Measurements from ENCODE around the gene DEFB121.
"Not testable (repeated sequence)": the region's sequence is repeated elsewhere in the genome, so short reads cannot be mapped to it uniquely, and the experiment has no call there.

The DEFB121 gene

DNA sequence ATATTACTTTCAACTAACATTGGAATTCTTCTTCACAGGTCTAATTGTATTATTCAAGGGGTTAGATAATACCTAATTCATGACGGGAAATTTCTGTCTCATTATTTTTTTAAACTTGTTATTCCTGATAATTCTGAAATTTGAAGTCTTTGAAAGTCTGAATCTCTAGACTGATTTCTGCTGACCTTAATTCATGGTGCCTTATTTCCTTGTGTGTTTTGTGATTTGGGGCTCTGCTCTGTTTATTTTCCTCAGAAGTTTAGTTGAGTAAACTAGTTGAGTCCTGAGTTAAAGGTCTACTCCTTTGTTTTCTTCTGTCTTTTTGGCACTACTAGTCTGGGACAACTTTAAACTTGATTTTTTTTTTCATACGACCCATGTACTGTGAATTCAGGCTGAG, 31.7 kb downstream of the DEFB121 start:
- no peak for TF ChIP-seq CTCF (IDR thresholded peaks at IDR 0.05; ENCODE audit: low read depth, low read length)
- no peak for TF ChIP-seq POLR2A (IDR thresholded peaks at IDR 0.05; ENCODE audit: extremely low read depth, insufficient read length)
- TF ChIP-seq, protein P1, sequence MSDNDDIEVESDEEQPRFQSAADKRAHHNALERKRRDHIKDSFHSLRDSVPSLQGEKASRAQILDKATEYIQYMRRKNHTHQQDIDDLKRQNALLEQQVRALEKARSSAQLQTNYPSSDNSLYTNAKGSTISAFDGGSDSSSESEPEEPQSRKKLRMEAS (IDR thresholded peaks at IDR 0.05; ENCODE audit: low read depth, low read length): no peak
- TF ChIP-seq MYC (IDR thresholded peaks at IDR 0.05; ENCODE audit: low read depth, low read length): no peak
- DNase-seq (ENCODE audit: low read depth): no peak
- no peak overlapping the region for H3K4me3 ChIP-seq (ENCODE audit: low read depth, low read length)

GRCh38 chr20:31368301-31368700, 37.7 kb downstream of the DEFB121 start, which contains the start of gene DEFB118:
DEFB118 (plus strand) TSS chr20:31368601; CDS start chr20:31368651, 50 bp downstream.
- no peak within 1 kb of the TSS for H3K4me3 ChIP-seq (ENCODE audit: low read depth, low read length)
- DNase-seq (ENCODE audit: low read depth): no peak
- TF ChIP-seq, protein P1 (IDR thresholded peaks at IDR 0.05; ENCODE audit: low read depth, low read length): no peak
- no peak for TF ChIP-seq POLR2A (IDR thresholded peaks at IDR 0.05; ENCODE audit: extremely low read depth, insufficient read length)
- TF ChIP-seq CTCF (IDR thresholded peaks at IDR 0.05; ENCODE audit: low read depth, low read length): no peak
- TF ChIP-seq MYC (IDR thresholded peaks at IDR 0.05; ENCODE audit: low read depth, low read length): no peak

- DNase-seq (ENCODE audit: low read depth); H3K4me3 ChIP-seq (ENCODE audit: low read depth, low read length): not testable (repeated sequence)
These were observed 41.7 kb downstream of the DEFB121 start for GRCh38 chr20:31364272-31364671.

- TF ChIP-seq MYC (IDR thresholded peaks at IDR 0.05; ENCODE audit: low read depth, low read length): no peak
- no peak for TF ChIP-seq CTCF (IDR thresholded peaks at IDR 0.05; ENCODE audit: low read depth, low read length)
- TF ChIP-seq POLR2A (IDR thresholded peaks at IDR 0.05; ENCODE audit: extremely low read depth, insufficient read length): no peak
- DNase-seq (ENCODE audit: low read depth): no peak
- no peak overlapping the region for H3K4me3 ChIP-seq (ENCODE audit: low read depth, low read length)
These were observed 42.7 kb downstream of the DEFB121 start for GRCh38 chr20:31363295-31363694.

- H3K4me3 ChIP-seq (ENCODE audit: low read depth, low read length): no peak overlapping the region
- DNase-seq (ENCODE audit: low read depth): no peak
- TF ChIP-seq MYC (IDR thresholded peaks at IDR 0.05; ENCODE audit: low read depth, low read length): no peak
- TF ChIP-seq CTCF (IDR thresholded peaks at IDR 0.05; ENCODE audit: low read depth, low read length): no peak
- TF ChIP-seq, protein P1 (IDR thresholded peaks at IDR 0.05; ENCODE audit: low read depth, low read length): no peak
- TF ChIP-seq POLR2A (IDR thresholded peaks at IDR 0.05; ENCODE audit: extremely low read depth, insufficient read length): no peak
These were observed 50.0 kb downstream of the DEFB121 start for GRCh38 chr20:31355981-31356380.
